H1 (cell line): ENCODE data around the gene LRRC4.

ENCODE experiments used
- ASH2L ChIP-seq: fragments of 200-600, 300-600 bp; sonication (generic); IDR thresholded peaks from one replicate; pipeline ENCODE4 v1.7.1; 2017; ENCODE audit warnings: low read length
- ATF2 ChIP-seq: IDR thresholded peaks from 2 replicates; pipeline ENCODE4 v1.6.1; 2012; ENCODE audit warnings: low read length, inconsistent platforms
- CTCF ChIP-seq, 3 experiments: IDR thresholded peaks; 1 replicate in 2 of 3; 2 replicates in 1 of 3; pipeline versions ENCODE4 v1.5.1 to v1.6.1; 2011; ENCODE audit warnings: low read length in 3 of 3, mild to moderate bottlenecking in 3 of 3, inconsistent platforms in 2 of 3, low read depth in 1 of 3, moderate library complexity in 1 of 3; ENCODE audit not compliant: insufficient read depth in 1 of 3; ENCODE audit errors: control extremely low read depth in 1 of 3
- EGR1 ChIP-seq: IDR thresholded peaks from 2 replicates; pipeline ENCODE4 v1.6.1; 2011; ENCODE audit warnings: low read depth, low read length, borderline replicate concordance
- GABPA ChIP-seq: IDR thresholded peaks from 2 replicates; pipeline ENCODE4 v1.6.1; 2011; ENCODE audit warnings: mild to moderate bottlenecking, low read length, moderate library complexity, borderline replicate concordance; ENCODE audit not compliant: insufficient read depth
- JUN ChIP-seq: IDR thresholded peaks from 2 replicates; pipeline ENCODE4 v1.6.1; 2011; ENCODE audit warnings: low read depth, mild to moderate bottlenecking, improper control_type of control experiment, low read length
- JUND ChIP-seq: IDR thresholded peaks from 2 replicates; pipeline ENCODE4 v1.6.1; 2011; ENCODE audit warnings: mild to moderate bottlenecking, improper control_type of control experiment, low read length
- POLR2A ChIP-seq, 2 experiments: IDR thresholded peaks; 1 replicate in 1 of 2; 2 replicates in 1 of 2; pipeline ENCODE4 v1.6.1; 2011; ENCODE audit warnings: low read depth in 2 of 2, low read length in 2 of 2, mild to moderate bottlenecking in 2 of 2; ENCODE audit errors: control extremely low read depth in 1 of 2
- POLR2AphosphoS5 ChIP-seq: IDR thresholded peaks from 2 replicates; pipeline ENCODE4 v1.6.1; 2011; ENCODE audit warnings: low read depth, low read length
- RXRA ChIP-seq: IDR thresholded peaks from 2 replicates; pipeline ENCODE4 v1.6.1; 2011; ENCODE audit warnings: low read depth, mild to moderate bottlenecking, low read length, moderate library complexity; ENCODE audit not compliant: insufficient read depth
- SAP30 ChIP-seq: fragments of 300-600 bp; sonication (generic); IDR thresholded peaks from 2 replicates; pipeline ENCODE4 v1.7.1; 2012; ENCODE audit warnings: low read length, moderate library complexity, mild to moderate bottlenecking, inconsistent platforms; ENCODE audit not compliant: insufficient read depth, insufficient replicate concordance
- SP1 ChIP-seq: IDR thresholded peaks from 2 replicates; pipeline ENCODE4 v1.6.1; 2011; ENCODE audit warnings: low read depth, low read length
- TF ChIP-seq, protein P1 (sequence below): fragments of 300-600 bp; sonication (generic); IDR thresholded peaks from 2 replicates; pipeline ENCODE4 v1.7.1; 2012; ENCODE audit warnings: low read length, moderate library complexity, mild to moderate bottlenecking, inconsistent platforms; ENCODE audit not compliant: insufficient replicate concordance

GRCh38 chr7:128071801-128072200 lies 40.6 kb upstream of the LRRC4 start:
- no peak for TF ChIP-seq CTCF (IDR thresholded peaks at IDR 0.05; ENCODE audit: control extremely low read depth in 1 of 3, insufficient read depth in 1 of 3, low read depth in 1 of 3, low read length in 3 of 3)
- TF ChIP-seq JUND, result no peak
- TF ChIP-seq POLR2A (IDR thresholded peaks at IDR 0.05; ENCODE audit: control extremely low read depth in 1 of 2, low read depth in 2 of 2, low read length in 2 of 2), result no peak
- no peak for TF ChIP-seq JUN
- TF ChIP-seq ATF2, result no peak
- TF ChIP-seq RXRA, result no peak
- no peak for TF ChIP-seq ASH2L
- no peak for TF ChIP-seq SP1
- no peak for TF ChIP-seq POLR2AphosphoS5
- TF ChIP-seq GABPA, result no peak
- no peak for TF ChIP-seq SAP30
- TF ChIP-seq, protein P1, sequence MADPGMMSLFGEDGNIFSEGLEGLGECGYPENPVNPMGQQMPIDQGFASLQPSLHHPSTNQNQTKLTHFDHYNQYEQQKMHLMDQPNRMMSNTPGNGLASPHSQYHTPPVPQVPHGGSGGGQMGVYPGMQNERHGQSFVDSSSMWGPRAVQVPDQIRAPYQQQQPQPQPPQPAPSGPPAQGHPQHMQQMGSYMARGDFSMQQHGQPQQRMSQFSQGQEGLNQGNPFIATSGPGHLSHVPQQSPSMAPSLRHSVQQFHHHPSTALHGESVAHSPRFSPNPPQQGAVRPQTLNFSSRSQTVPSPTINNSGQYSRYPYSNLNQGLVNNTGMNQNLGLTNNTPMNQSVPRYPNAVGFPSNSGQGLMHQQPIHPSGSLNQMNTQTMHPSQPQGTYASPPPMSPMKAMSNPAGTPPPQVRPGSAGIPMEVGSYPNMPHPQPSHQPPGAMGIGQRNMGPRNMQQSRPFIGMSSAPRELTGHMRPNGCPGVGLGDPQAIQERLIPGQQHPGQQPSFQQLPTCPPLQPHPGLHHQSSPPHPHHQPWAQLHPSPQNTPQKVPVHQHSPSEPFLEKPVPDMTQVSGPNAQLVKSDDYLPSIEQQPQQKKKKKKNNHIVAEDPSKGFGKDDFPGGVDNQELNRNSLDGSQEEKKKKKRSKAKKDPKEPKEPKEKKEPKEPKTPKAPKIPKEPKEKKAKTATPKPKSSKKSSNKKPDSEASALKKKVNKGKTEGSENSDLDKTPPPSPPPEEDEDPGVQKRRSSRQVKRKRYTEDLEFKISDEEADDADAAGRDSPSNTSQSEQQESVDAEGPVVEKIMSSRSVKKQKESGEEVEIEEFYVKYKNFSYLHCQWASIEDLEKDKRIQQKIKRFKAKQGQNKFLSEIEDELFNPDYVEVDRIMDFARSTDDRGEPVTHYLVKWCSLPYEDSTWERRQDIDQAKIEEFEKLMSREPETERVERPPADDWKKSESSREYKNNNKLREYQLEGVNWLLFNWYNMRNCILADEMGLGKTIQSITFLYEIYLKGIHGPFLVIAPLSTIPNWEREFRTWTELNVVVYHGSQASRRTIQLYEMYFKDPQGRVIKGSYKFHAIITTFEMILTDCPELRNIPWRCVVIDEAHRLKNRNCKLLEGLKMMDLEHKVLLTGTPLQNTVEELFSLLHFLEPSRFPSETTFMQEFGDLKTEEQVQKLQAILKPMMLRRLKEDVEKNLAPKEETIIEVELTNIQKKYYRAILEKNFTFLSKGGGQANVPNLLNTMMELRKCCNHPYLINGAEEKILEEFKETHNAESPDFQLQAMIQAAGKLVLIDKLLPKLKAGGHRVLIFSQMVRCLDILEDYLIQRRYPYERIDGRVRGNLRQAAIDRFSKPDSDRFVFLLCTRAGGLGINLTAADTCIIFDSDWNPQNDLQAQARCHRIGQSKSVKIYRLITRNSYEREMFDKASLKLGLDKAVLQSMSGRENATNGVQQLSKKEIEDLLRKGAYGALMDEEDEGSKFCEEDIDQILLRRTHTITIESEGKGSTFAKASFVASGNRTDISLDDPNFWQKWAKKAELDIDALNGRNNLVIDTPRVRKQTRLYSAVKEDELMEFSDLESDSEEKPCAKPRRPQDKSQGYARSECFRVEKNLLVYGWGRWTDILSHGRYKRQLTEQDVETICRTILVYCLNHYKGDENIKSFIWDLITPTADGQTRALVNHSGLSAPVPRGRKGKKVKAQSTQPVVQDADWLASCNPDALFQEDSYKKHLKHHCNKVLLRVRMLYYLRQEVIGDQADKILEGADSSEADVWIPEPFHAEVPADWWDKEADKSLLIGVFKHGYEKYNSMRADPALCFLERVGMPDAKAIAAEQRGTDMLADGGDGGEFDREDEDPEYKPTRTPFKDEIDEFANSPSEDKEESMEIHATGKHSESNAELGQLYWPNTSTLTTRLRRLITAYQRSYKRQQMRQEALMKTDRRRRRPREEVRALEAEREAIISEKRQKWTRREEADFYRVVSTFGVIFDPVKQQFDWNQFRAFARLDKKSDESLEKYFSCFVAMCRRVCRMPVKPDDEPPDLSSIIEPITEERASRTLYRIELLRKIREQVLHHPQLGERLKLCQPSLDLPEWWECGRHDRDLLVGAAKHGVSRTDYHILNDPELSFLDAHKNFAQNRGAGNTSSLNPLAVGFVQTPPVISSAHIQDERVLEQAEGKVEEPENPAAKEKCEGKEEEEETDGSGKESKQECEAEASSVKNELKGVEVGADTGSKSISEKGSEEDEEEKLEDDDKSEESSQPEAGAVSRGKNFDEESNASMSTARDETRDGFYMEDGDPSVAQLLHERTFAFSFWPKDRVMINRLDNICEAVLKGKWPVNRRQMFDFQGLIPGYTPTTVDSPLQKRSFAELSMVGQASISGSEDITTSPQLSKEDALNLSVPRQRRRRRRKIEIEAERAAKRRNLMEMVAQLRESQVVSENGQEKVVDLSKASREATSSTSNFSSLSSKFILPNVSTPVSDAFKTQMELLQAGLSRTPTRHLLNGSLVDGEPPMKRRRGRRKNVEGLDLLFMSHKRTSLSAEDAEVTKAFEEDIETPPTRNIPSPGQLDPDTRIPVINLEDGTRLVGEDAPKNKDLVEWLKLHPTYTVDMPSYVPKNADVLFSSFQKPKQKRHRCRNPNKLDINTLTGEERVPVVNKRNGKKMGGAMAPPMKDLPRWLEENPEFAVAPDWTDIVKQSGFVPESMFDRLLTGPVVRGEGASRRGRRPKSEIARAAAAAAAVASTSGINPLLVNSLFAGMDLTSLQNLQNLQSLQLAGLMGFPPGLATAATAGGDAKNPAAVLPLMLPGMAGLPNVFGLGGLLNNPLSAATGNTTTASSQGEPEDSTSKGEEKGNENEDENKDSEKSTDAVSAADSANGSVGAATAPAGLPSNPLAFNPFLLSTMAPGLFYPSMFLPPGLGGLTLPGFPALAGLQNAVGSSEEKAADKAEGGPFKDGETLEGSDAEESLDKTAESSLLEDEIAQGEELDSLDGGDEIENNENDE, result no peak
- TF ChIP-seq EGR1, result no peak
